K562 (cell line): Measurements from ENCODE around the gene USP49. TPM values are rescaled to one million over a fixed set of nuclear protein-coding genes. Genes with fewer than 3 reads are reported as not detected.

ENCODE experiments used
- ATAC-seq: fragments of 200-7000 bp; cut with Tn5 transposase; 3 replicates; pipeline ENCODE4 v1.9.1; 2020; ENCODE audit warnings: moderate library complexity
- BruUV-seq: library from RNA; stranded (reverse); fragments of 400-500 nt; replicated peaks from 2 replicates; lab custom pipeline; 2021; lab: Mats Ljungman, UMichigan
- CTCF ChIA-PET: fragments of 300-600 bp; formaldehyde crosslinking; extraction: SDS; loops from one replicate; lab custom pipeline; 2021; ENCODE audit warnings: low intra/inter-chr PET ratio; lab: Yijun Ruan, JAX
- POLR2A ChIA-PET: fragments of 300-600, 350-650 bp; sonication (Branson Sonifier 250); formaldehyde crosslinking; extraction: SDS; loops from one replicate; lab custom pipeline; 2021; ENCODE audit warnings: antibody characterized with exemption, inconsistent platforms; lab: Yijun Ruan, JAX
- DNase-seq, 4 experiments: peaks; one replicate each; pipeline versions ENCODE4 v3.0.0 to v3.0.0-alpha.2; 2011 to 2018; ENCODE audit warnings: low spot score in 3 of 4, mixed read lengths in 3 of 4; ENCODE audit errors: extremely low read depth in 1 of 4
- FAIRE-seq: peaks from 2 replicates; lab custom pipeline; 2011; peaks lifted over from hg19 to GRCh38; lab: Jason Lieb, UNC
- H2AFZ ChIP-seq: 2 replicates; pipeline ENCODE4 v1.6.0; 2011; ENCODE audit warnings: low read depth, low read length, control low read depth, inconsistent platforms
- H3K27ac ChIP-seq: fragments of 200-600 bp; 3 replicates; pipeline ENCODE4 v1.8.0; 2011; ENCODE audit warnings: low read depth, mild to moderate bottlenecking, control low read depth, inconsistent platforms, low read length, moderate library complexity, mixed read lengths; ENCODE audit errors: extremely low read depth
- H3K27me3 ChIP-seq, 2 experiments: fragments of 300-600 bp in 1 of 2; 2 replicates in 1 of 2; 3 replicates in 1 of 2; pipeline versions ENCODE4 v1.6.0 to v1.8.0; 2011; ENCODE audit warnings: inconsistent platforms in 2 of 2, low read length in 2 of 2, mild to moderate bottlenecking in 1 of 2, mixed read lengths in 1 of 2, moderate library complexity in 1 of 2; ENCODE audit not compliant: control insufficient read depth in 2 of 2, insufficient read depth in 2 of 2
- H3K36me3 ChIP-seq: fragments of 300-600 bp; 3 replicates; pipeline ENCODE4 v1.8.0; 2011; ENCODE audit warnings: mild to moderate bottlenecking, low read length, inconsistent platforms; ENCODE audit not compliant: control insufficient read depth, insufficient read depth
- H3K4me1 ChIP-seq, 2 experiments: fragments of 200-600 bp in 1 of 2; replicated peaks in 1 of 2; 2 replicates in 1 of 2; 3 replicates in 1 of 2; pipeline versions ENCODE4 v1.5.1 to v1.8.0; 2011; ENCODE audit warnings: inconsistent platforms in 2 of 2, low read length in 2 of 2, mild to moderate bottlenecking in 1 of 2, mixed read lengths in 1 of 2, moderate library complexity in 1 of 2; ENCODE audit not compliant: control insufficient read depth in 2 of 2, insufficient read depth in 2 of 2
- H3K4me2 ChIP-seq: 2 replicates; pipeline ENCODE4 v1.6.1; 2011; ENCODE audit warnings: low read length, control low read depth, inconsistent platforms, mixed read lengths; ENCODE audit not compliant: insufficient read depth
- H3K4me3 ChIP-seq: fragments of 200-600 bp; sonication (generic), shearing (Covaris generic); 2 replicates; pipeline ENCODE4 v1.5.1; 2016; ENCODE audit warnings: control low read depth, inconsistent platforms
- H3K79me2 ChIP-seq: fragments of 200-600 bp; 3 replicates; pipeline ENCODE4 v1.8.0; 2011; ENCODE audit warnings: low read length, inconsistent platforms; ENCODE audit not compliant: control insufficient read depth, insufficient read depth
- H3K9ac ChIP-seq, 2 experiments: 2 replicates each; pipeline versions ENCODE4 v1.6.0 to v1.6.1; 2011; ENCODE audit warnings: low read depth in 2 of 2, low read length in 2 of 2, control low read depth in 1 of 2, inconsistent platforms in 1 of 2, mild to moderate bottlenecking in 1 of 2, mixed read lengths in 1 of 2; ENCODE audit not compliant: insufficient read depth in 1 of 2
- H3K9me1 ChIP-seq: one replicate; pipeline ENCODE4 v1.6.0; 2011; ENCODE audit warnings: inconsistent platforms, mild to moderate bottlenecking, low read length, moderate library complexity; ENCODE audit not compliant: control insufficient read depth, insufficient read depth
- H3K9me3 ChIP-seq: replicated peaks from 2 replicates; pipeline ENCODE4 v1.5.1; 2011; ENCODE audit warnings: low read depth, low read length, inconsistent platforms; ENCODE audit not compliant: control insufficient read depth, insufficient read depth
- H4K20me1 ChIP-seq: replicated peaks from 2 replicates; pipeline ENCODE4 v1.6.1; 2011; ENCODE audit warnings: low read length, inconsistent platforms, mixed read lengths; ENCODE audit not compliant: control insufficient read depth, insufficient read depth
- CEBPB ChIP-seq: fragments of 450-650 bp; IDR thresholded peaks from 2 replicates; pipeline ENCODE4 v1.6.1; 2016; ENCODE audit warnings: missing genetic modification characterization, missing compliant biosample characterization
- CREB1 ChIP-seq, 2 experiments: sonication (generic) in 1 of 2; formaldehyde crosslinking in 1 of 2; IDR thresholded peaks; 2 replicates each; pipeline versions ENCODE4 v1.6.1 to v1.8.0; 2012 to 2022; ENCODE audit warnings: inconsistent platforms in 1 of 2, mild to moderate bottlenecking in 1 of 2, missing genetic modification reagents in 1 of 2, moderate library complexity in 1 of 2
- E2F3 ChIP-seq: fragments of 250-450 bp; sonication (Bioruptor Pico); IDR thresholded peaks from 2 replicates; pipeline ENCODE4 v1.4.0; 2020; ENCODE audit warnings: mild to moderate bottlenecking
- ELF4 ChIP-seq: fragments of 450-650 bp; formaldehyde crosslinking; IDR thresholded peaks from 2 replicates; pipeline ENCODE4 v1.4.0; 2022; ENCODE audit warnings: missing genetic modification characterization
- HMGN3 ChIP-seq: IDR thresholded peaks from 2 replicates; pipeline ENCODE4 v1.6.1; 2011; ENCODE audit warnings: borderline replicate concordance, low read depth, mild to moderate bottlenecking, mixed read lengths, low read length; ENCODE audit not compliant: insufficient read length; ENCODE audit errors: extremely low read depth
- MCM2 ChIP-seq: fragments of 450-650 bp; IDR thresholded peaks from 2 replicates; pipeline ENCODE4 v1.6.1; 2017; ENCODE audit warnings: low read depth, mild to moderate bottlenecking
- NR1H2 ChIP-seq: sonication (generic); formaldehyde crosslinking; IDR thresholded peaks from 2 replicates; pipeline ENCODE4 v1.4.0; 2020; ENCODE audit warnings: mild to moderate bottlenecking, missing genetic modification reagents
- POLR2H ChIP-seq: IDR thresholded peaks from 2 replicates; pipeline ENCODE4 v1.6.1; 2016; ENCODE audit warnings: missing genetic modification characterization, low read depth, mild to moderate bottlenecking, control low read depth, missing compliant biosample characterization, moderate library complexity
- POLR3A ChIP-seq: IDR thresholded peaks from 2 replicates; pipeline ENCODE4 v1.6.1; 2011; ENCODE audit warnings: borderline replicate concordance, mild to moderate bottlenecking, moderate library complexity; ENCODE audit not compliant: insufficient read length, insufficient read depth; ENCODE audit errors: extremely low read depth
- PYGO2 ChIP-seq: fragments of 450-650 bp; IDR thresholded peaks from 2 replicates; pipeline ENCODE4 v1.6.1; 2016; ENCODE audit warnings: mild to moderate bottlenecking, missing genetic modification characterization, moderate library complexity, missing compliant biosample characterization
- SPI1 ChIP-seq: IDR thresholded peaks from 2 replicates; pipeline ENCODE4 v1.6.1; 2011; ENCODE audit warnings: low read depth, low read length, control low read depth, borderline replicate concordance
- ZKSCAN8 ChIP-seq: fragments of 200-800 bp; sonication (Bioruptor generic); IDR thresholded peaks from 2 replicates; pipeline ENCODE4 v1.6.1; 2016; ENCODE audit warnings: missing genetic modification characterization, missing compliant biosample characterization
- ZNF143 ChIP-seq: sonication (generic); formaldehyde crosslinking; IDR thresholded peaks from 2 replicates; pipeline ENCODE4 v1.9.0; 2022; ENCODE audit warnings: mild to moderate bottlenecking, missing genetic modification reagents
- ZNF785 ChIP-seq: fragments of 250-450 bp; sonication (Bioruptor Pico); IDR thresholded peaks from 2 replicates; pipeline ENCODE4 v1.4.0; 2020; ENCODE audit warnings: mild to moderate bottlenecking
- WGBS: fragments of 100-300 bp; shearing (Covaris generic); methylation state at CpG from one replicate; pipeline ENCODE4 v1.1.6; 2016; ENCODE audit warnings: low coverage, mixed read lengths; ENCODE audit not compliant: insufficient coverage; ENCODE audit errors: missing lambda C conversion rate; 5-methylcytosine and 5-hydroxymethylcytosine counted together
- in situ Hi-C: fragments of 300-500 bp; cut with MboI; formaldehyde crosslinking; loops from 4 replicates; pipeline ENCODE4 v1.15.0; 2018; ENCODE audit warnings: inconsistent platforms, mixed read lengths
- intact Hi-C: fragments of 100-400 bp; cut with micrococcal nuclease; formaldehyde crosslinking; loops from 2 replicates; pipeline ENCODE4 v1.14.2; 2022
- polyA plus RNA-seq, 8 experiments: library from polyadenylated mRNA; depleted of rRNA in 4 of 8; stranded (reverse) in 5 of 8; unstranded in 3 of 8; fragments of >200 nt; fragmentation: Nextera tagmentation in 2 of 8; fragmentation: Illumina TruSeq in 1 of 8; extraction: Ambion mirVana in 2 of 8; extraction: Trizol in 1 of 8; gene quantifications; 2 replicates each; pipeline versions ENCODE4 v1.2.1 to v1.2.3, GENCODE V29; 2011 to 2014; ENCODE audit warnings: inconsistent platforms in 1 of 8, missing spikeins in 1 of 8
- total RNA-seq, 7 experiments: library from RNA; depleted of rRNA in 6 of 7; stranded (reverse); fragments of >200 nt in 6 of 7; fragmentation: Illumina TruSeq in 2 of 7; extraction: Trizol in 2 of 7; gene quantifications; 2 replicates each; pipeline versions ENCODE4 v1.2.1 to v1.2.3, GENCODE V29; 2011 to 2021; ENCODE audit warnings: low replicate concordance in 1 of 7
- TF ChIP-seq, protein P1 (sequence below): sonication (generic); formaldehyde crosslinking; IDR thresholded peaks from 2 replicates; pipeline ENCODE4 v1.8.1; 2023; ENCODE audit warnings: mild to moderate bottlenecking, missing genetic modification reagents

USP49 gene
- total and polyA plus RNA-seq, 9 of the 15 experiments (the other 6 are each of a cell fraction or from before 2014, with no cell fraction given): 1.0 to 9.9 (median 6.5) TPM

DNA sequence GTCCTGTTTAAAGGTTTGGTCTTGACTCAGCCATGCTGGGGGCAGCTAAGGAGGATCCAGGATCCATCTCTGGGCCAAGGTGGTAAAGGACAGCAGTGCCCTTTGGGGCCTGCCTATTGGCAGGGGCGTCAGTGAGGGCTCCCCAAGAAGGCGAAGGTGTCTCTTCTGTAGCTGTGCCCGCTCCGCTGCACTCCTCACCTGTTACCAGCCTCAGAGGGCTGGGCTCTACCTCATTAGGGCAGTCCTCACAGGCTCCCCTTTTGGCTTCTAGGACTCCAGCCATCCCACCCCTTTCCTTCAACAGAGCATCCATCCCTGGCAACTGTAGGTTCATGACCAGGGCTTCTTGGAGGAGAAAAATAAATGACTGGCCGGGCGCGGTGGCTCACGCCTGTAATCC, 125.8 kb downstream of the USP49 start:
- peak overlapping the region in 1 of 2 experiments; percentile 86; a peak in 2 of 4 replicates for H3K9ac ChIP-seq
- no peak overlapping the region; the same call in 2 of the 3 replicates for H3K27ac ChIP-seq
- no peaks in the 10 kb centered on the region for H3K27me3 ChIP-seq
- in situ Hi-C loops (loop anchor here (5.0 kb wide), 1 partner anchor 72 kb away; no protein-coding TSS in a partner anchor), intact Hi-C loops (no loop called here)
- BruUV-seq: no TSS peak
- H3K4me3 ChIP-seq: no peak overlapping the region
- no peaks in the 10 kb centered on the region for H3K9me3 ChIP-seq
- FAIRE-seq (no peak), ATAC-seq (no peak), DNase-seq (no peak)
- peaks cover 33 to 37% of the 10 kb centered on the region in 2 experiments for H3K4me1 ChIP-seq
- ChIA-PET CTCF (no interaction called here), POLR2A (interaction anchor here (0.6 to 1.4 kb wide), 8 partner anchors 16 to 396 kb away, joined by 3 to 6 read pairs (median 4); no protein-coding TSS in a partner anchor)
- no peak for TF ChIP-seq POLR2H (tag)
- no peak for TF ChIP-seq SPI1
- TF ChIP-seq CREB1 (IDR thresholded peaks at IDR 0.05): no peak
- TF ChIP-seq CREB1 (CRISPR knock-in tag; IDR thresholded peaks at IDR 0.05): no peak
- TF ChIP-seq ZKSCAN8 (CRISPR knock-in tag): no peak
- TF ChIP-seq E2F3 (CRISPR knock-in tag): no peak
- TF ChIP-seq CEBPB (tag): no peak
- no peak for TF ChIP-seq ZNF785 (CRISPR knock-in tag)
- no peak for TF ChIP-seq POLR3A
- no peak for TF ChIP-seq HMGN3
- TF ChIP-seq PYGO2 (tag): no peak
- no peak for TF ChIP-seq NR1H2 (CRISPR knock-in tag)
- TF ChIP-seq, protein P1, sequence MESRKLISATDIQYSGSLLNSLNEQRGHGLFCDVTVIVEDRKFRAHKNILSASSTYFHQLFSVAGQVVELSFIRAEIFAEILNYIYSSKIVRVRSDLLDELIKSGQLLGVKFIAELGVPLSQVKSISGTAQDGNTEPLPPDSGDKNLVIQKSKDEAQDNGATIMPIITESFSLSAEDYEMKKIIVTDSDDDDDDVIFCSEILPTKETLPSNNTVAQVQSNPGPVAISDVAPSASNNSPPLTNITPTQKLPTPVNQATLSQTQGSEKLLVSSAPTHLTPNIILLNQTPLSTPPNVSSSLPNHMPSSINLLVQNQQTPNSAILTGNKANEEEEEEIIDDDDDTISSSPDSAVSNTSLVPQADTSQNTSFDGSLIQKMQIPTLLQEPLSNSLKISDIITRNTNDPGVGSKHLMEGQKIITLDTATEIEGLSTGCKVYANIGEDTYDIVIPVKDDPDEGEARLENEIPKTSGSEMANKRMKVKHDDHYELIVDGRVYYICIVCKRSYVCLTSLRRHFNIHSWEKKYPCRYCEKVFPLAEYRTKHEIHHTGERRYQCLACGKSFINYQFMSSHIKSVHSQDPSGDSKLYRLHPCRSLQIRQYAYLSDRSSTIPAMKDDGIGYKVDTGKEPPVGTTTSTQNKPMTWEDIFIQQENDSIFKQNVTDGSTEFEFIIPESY (CRISPR knock-in tag): no peak
- TF ChIP-seq ELF4 (CRISPR knock-in tag): no peak
- TF ChIP-seq ZNF143 (CRISPR knock-in tag): no peak
- no peak for TF ChIP-seq MCM2
- H3K9me1 ChIP-seq: no peaks in the 10 kb centered on the region
- H3K4me2 ChIP-seq: no peak overlapping the region
- H4K20me1 ChIP-seq: no peaks in the 10 kb centered on the region
- no peak overlapping the region for H2AFZ ChIP-seq
- peaks cover 10% of the 10 kb centered on the region; the same call in 2 of the 3 replicates for H3K36me3 ChIP-seq
- 91% methylated on average over 7 of the region's 8 CpGs for WGBS
- H3K79me2 ChIP-seq: no peaks in the 10 kb centered on the region
